Prostate gland (tissue), 2 donors: ENCODE results near the gene EMP2.

Experiments
- CTCF ChIP-seq, 4 experiments: fragments of 200-600 bp in 2 of 4; fragments of 450-650 bp in 2 of 4; sonication (generic) in 2 of 4; IDR thresholded peaks; 1 replicate in 3 of 4; 2 replicates in 1 of 4; pipeline ENCODE4 v1.5.1; 2016 to 2019; ENCODE audit warnings: antibody characterized with exemption in 4 of 4, mild to moderate bottlenecking in 2 of 4, moderate library complexity in 2 of 4
- POLR2A ChIP-seq: fragments of 450-650 bp; IDR thresholded peaks from one replicate; pipeline ENCODE4 v1.6.1; 2016; ENCODE audit warnings: antibody characterized with exemption, mild to moderate bottlenecking

DNA sequence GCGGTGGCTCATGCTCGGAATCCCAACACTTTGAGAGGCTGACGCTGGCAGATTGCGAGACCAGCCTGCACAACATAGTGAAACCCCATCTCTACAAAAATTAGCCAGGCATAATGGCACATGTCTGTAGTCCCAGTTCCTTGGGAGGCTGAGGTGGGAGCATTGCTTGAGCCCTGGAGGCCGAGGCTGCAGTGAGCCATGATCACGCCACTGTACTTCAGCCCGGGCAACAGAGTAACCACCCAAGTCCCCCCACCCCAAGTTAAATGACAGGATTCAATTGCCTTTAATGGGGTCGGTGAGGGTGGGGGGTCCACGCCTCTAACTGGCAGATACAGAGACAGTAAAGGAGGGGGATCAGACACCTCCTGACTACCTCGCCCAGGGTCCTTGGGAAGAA lies 44.9 kb downstream of the EMP2 start:
- TF ChIP-seq POLR2A, result no peak
- TF ChIP-seq CTCF (IDR thresholded peaks at IDR 0.05), result no peak
